ENCODE data around the gene SYT14. TPM values are rescaled to one million over a fixed set of nuclear protein-coding genes. Genes with fewer than 3 reads are reported as not detected.

SYT14 gene
- total RNA-seq, 4 donors from 2014 or later: 0.98 to 4.2 (median 2.0) TPM

DNA sequence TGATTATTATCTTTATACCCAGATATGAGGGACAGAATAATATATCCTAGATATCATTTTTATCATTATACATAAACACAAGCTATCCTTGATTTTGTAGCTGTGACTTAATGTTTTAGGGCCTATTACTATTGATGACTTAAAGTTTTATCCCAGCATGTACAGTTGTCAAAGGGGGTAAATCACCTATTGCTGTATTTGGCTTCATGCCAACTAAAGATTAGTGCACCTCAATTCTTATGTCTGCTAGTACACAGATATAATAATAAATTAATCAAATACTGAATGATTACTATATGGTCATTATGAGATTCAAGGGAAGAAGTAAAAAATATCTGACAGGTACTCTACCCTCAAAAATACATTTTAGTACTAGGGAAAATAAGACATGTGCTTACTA is 84.0 kb downstream of the SYT14 start:
- Histone ChIP-seq H3K9me3 (no peaks in the 10 kb centered on the region), H3K4me1 (no peaks in the 10 kb centered on the region), H3K4me3 (no peak overlapping the region), H3K27ac (no peak overlapping the region), H3K36me3 (no peaks in the 10 kb centered on the region), H3K27me3 (no peaks in the 10 kb centered on the region)
- no peak for TF ChIP-seq EP300 (IDR thresholded peaks at IDR 0.05)
- no peak for TF ChIP-seq POLR2A (IDR thresholded peaks at IDR 0.05)
- TF ChIP-seq, protein P1, sequence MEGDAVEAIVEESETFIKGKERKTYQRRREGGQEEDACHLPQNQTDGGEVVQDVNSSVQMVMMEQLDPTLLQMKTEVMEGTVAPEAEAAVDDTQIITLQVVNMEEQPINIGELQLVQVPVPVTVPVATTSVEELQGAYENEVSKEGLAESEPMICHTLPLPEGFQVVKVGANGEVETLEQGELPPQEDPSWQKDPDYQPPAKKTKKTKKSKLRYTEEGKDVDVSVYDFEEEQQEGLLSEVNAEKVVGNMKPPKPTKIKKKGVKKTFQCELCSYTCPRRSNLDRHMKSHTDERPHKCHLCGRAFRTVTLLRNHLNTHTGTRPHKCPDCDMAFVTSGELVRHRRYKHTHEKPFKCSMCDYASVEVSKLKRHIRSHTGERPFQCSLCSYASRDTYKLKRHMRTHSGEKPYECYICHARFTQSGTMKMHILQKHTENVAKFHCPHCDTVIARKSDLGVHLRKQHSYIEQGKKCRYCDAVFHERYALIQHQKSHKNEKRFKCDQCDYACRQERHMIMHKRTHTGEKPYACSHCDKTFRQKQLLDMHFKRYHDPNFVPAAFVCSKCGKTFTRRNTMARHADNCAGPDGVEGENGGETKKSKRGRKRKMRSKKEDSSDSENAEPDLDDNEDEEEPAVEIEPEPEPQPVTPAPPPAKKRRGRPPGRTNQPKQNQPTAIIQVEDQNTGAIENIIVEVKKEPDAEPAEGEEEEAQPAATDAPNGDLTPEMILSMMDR (IDR thresholded peaks at IDR 0.05): no peak
- no peak for DNase-seq (ENCODE audit: low spot score in 2 of 2)

DNA sequence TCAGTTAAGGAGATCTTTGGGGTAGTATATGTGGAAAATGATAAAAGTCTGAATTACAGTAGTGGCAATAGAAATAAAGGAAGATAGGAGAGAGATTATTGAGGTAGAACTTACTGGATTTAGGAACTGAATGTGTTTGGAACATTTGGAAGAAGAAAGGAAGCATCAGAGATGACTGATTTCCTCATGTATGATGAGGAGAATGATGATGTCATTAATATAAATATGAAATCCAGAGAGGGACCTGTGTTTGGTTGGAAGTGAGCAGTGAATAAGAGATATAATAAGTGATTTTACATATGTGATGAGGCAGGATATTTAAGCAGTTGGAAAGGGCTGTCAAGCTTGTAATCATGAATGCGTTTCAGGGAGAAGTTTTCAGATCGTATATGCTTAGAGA is 86.3 kb downstream of the SYT14 start:
- WGBS, 2 donors: 72 to 73% methylated on average over 2 of the region's 2 CpGs

DNA sequence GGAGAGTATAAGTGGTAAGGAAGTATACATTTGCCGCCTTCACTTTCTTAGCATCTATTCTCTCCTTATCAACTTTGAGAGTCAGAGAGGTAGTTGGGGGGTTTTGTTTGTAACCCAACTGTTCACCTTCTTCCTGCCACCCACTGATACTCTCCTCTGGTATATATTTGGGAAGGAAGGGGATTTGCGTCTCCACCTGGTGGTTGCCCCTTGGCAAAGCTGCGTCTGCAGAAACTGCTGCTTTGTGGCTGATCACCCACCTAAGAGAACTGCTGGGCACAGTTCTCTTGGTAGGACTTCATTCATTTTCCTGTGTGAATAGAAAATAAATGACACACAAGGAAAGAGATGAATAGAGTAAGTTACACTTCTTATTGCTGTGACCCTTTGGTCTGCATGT is 87.0 kb downstream of the SYT14 start:
- WGBS, 2 donors: 61 to 75% methylated on average over 3 of the region's 3 CpGs
- H3K27me3 ChIP-seq: no peaks in the 10 kb centered on the region
- TF ChIP-seq POLR2A (IDR thresholded peaks at IDR 0.05): no peak
- TF ChIP-seq EP300 (IDR thresholded peaks at IDR 0.05): no peak
- TF ChIP-seq, protein P1 (IDR thresholded peaks at IDR 0.05): no peak
- H3K9me3 ChIP-seq: peaks cover 0 to under 1% (median 0%) of the 10 kb centered on the region in 4 donors
- DNase-seq (ENCODE audit: low spot score in 2 of 2): no peak
- H3K4me3 ChIP-seq: no peak overlapping the region
- H3K27ac ChIP-seq: no peak overlapping the region
- no peaks in the 10 kb centered on the region for H3K36me3 ChIP-seq
- no peaks in the 10 kb centered on the region for H3K4me1 ChIP-seq

More for the DNA sequence above, 86.3 kb downstream of the SYT14 start:
- Histone ChIP-seq H3K27me3 (no peaks in the 10 kb centered on the region), H3K27ac (no peak overlapping the region), H3K4me3 (no peak overlapping the region), H3K9me3 (no peaks in the 10 kb centered on the region), H3K4me1 (no peaks in the 10 kb centered on the region), H3K36me3 (no peaks in the 10 kb centered on the region)
- TF ChIP-seq POLR2A (IDR thresholded peaks at IDR 0.05) (no peak), EP300 (IDR thresholded peaks at IDR 0.05) (no peak)
- TF ChIP-seq, protein P1 (IDR thresholded peaks at IDR 0.05): no peak
- DNase-seq (ENCODE audit: low spot score in 2 of 2): no peak

DNA sequence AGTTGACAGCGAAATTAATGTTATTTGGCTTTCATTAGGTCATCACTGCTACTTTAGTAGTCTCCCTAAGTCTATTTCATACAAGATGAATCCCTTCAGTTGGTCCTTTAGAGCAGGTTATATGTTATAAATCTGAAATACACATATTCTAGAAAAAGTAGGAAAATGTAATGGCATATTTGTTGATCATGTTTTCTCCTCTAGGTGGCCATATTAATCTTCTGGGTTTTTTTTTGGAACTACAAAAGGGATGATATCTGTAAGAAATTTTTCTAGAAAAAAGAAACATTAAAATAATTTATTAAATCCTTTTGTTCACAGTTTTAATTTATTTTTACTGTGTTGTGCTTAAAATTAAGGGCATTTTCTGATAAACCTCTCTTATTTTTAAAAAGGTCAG is 87.9 kb downstream of the SYT14 start:
- WGBS, 2 donors: 72 to 92% methylated on average over 1 of the region's 1 CpG
- no peak for DNase-seq (ENCODE audit: low spot score in 2 of 2)
- Histone ChIP-seq H3K4me3 (no peak overlapping the region), H3K9me3 (peaks cover 0 to 7% (median 0%) of the 10 kb centered on the region in 4 donors), H3K4me1 (no peaks in the 10 kb centered on the region), H3K27ac (no peak overlapping the region), H3K36me3 (no peaks in the 10 kb centered on the region), H3K27me3 (no peaks in the 10 kb centered on the region)
- TF ChIP-seq, protein P1 (IDR thresholded peaks at IDR 0.05): no peak
- TF ChIP-seq EP300 (IDR thresholded peaks at IDR 0.05) (no peak), POLR2A (IDR thresholded peaks at IDR 0.05) (no peak)

DNA sequence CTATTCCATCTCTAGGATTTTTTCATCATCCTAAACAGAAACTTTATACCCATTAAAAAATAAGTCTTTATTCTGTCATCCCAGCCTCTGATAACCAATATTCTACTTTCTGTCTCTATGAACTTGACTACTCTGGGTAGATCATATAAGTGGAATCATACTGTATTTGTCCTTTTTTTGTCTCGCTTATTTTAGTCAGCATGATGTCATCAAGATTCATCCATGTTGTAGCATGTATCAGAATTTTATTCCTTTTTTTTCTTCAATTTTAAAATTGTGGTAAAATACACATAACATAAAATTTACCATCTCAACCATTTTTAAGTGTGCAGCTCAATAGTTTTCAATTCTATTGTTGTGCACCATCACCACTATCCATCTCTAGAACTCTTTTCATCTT is 90.0 kb downstream of the SYT14 start:
- Histone ChIP-seq H3K9me3 (peaks cover 0 to 7% (median 0%) of the 10 kb centered on the region in 4 donors), H3K36me3 (no peaks in the 10 kb centered on the region), H3K4me1 (no peaks in the 10 kb centered on the region), H3K27me3 (no peaks in the 10 kb centered on the region), H3K27ac (no peak overlapping the region), H3K4me3 (no peak overlapping the region)
- WGBS, 2 donors: 95 to 100% methylated on average over 1 of the region's 1 CpG
- TF ChIP-seq, protein P1 (IDR thresholded peaks at IDR 0.05): no peak
- TF ChIP-seq EP300 (IDR thresholded peaks at IDR 0.05) (no peak), POLR2A (IDR thresholded peaks at IDR 0.05) (no peak)
- DNase-seq (ENCODE audit: low spot score in 2 of 2): no peak

All from tibial nerve (tissue), 4 donors.